A549 treated with DMSO at 1 μM for 4 hours (cell line): ENCODE data around the gene PIN1. TPM values are rescaled to one million over a fixed set of nuclear protein-coding genes. Genes with fewer than 3 reads are reported as not detected.

ENCODE experiments used
- total RNA-seq: library from RNA; stranded (reverse); fragments of 200-300 nt; extraction: Qiagen RNA extraction; gene quantifications from 5 replicates; pipeline ENCODE4 v1.2.3, GENCODE V29; 2022; ENCODE audit warnings: low read depth

The PIN1 gene
- 61.3 to 76.3 TPM (median 72.9 TPM) in 5 replicates for total RNA-seq

DNA sequence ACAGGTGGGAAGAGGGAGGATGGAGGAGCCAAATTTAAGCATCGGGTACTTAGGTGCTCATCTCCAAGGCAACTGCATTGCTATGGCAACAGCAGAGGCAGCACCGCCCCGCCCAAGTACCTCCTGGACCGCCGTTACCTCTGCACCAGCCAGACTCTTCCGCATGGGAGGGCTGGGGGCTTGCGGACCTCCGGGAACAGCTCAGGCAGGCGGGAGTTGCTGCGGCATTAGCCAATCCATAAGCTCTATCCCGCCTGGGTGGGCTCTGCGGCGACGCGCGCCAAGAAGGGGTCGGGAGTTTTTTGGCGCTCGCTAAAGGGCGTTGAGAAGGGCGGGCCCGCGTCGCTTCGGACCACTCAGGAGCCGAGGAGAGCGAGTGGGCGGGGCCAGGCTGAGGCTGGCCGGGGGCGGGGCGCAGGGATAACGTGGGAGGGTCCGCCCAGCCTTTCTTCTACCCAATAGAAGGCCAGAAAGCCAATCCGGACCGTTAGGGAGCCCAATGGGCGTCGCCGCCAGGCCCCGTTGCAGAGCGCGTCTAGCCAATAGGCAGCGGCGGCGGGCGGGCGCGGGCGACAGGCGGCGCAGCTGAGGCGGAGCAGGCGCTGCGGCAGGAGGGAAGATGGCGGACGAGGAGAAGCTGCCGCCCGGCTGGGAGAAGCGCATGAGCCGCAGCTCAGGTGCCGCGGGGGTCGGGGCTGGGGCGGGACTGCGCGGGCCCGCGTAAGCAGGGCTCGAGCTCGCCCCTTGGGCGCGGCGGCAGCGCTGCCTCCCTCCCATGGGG lies at the start of gene PIN1:
PIN1 (plus strand) TSS at position 593 of the 781 bp plus-strand sequence; CDS start at position 620, 27 bp downstream.

DNA sequence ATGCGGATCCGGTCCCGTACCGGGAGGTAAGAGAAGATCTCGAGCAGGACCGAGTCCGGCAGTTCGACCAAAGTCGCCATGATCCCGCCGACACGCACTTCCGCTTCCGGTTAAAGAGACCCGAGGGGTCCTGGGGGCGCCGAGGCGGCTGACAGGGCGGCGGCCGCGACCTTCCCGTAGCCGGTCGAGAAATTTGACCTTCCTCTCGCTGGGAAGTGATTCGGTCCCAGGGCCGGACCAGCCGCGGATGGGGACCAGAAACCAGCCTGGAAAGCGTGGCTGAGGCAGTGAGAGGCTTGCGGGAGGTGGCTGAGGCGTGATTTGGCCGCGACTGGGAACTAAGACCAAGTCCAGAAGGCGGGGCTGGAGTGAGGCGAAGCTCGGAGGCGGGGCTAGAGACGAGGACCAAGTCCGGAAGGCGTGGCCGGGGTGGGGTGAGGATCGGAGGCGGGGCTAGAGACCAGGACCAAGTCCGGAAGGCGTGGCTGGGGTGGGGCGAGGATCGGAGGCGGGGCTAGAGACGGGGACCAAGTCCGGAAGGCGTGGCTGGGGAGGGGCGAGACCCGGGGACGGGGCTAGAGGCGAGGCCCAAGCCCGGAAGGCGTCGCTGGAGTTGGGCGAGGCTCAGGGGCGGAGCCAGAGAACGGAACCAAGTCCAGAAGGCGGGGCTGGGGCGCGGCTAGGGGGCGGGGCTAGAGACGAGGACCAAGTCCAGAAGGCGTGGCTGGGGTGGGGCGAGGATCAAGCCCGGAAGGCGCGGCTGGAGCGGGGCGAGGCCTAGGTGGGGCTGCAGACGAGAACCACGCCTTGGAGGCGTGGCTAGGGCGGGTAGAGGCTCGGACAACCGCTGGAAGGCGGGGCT lies 16.2 kb upstream of the PIN1 start, which contains the start of gene FBXL12:
FBXL12 (minus strand) TSS at position 346 of the 862 bp plus-strand sequence; CDS start at position 80, 266 bp downstream.

DNA sequence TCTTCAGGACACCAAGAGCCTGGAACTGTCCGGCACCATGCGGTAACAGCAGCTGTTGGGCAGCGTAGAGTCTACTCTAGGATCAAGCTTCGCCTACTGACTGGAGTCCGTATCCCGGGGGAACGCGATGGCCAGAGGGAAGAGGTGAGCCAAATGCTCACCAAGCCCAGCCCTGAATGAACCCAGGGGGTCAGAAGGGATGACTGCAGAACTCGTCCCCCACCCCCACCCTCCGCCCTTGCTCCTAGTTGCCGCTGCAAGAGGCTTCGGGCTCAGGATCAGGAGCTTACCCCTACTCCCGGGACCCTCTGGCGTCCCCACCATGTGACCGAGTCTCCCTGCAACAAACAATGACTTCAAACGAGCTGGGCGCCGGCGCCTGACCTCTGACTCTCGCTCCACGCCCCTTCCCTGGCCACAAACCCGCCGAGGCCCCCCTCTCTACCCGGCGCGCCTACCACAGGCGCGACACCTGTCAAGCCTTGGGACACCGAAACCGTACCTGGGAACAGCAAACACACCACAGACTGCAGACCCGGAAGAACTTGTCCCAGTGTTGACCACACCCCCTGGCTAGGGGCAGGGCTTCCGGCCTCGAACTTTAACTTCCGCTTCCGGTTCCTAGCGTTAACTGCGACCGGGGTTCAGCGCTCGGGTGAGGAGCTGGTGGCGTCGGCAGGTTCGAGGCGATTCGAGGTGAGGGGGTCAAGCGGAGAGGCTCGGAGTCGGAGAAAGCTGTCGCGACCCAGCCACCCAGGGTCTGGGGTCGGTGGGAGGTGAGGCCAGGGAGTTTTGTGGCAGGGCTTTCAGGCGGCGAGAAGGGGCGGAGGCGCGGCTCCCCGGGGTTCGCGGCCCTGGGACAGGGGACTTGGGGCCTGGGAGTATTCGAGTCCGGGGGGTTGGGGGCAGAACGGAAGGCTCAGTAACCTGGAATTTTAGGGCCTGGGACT lies 7.6 kb upstream of the PIN1 start, which contains the start of gene UBL5:
UBL5 (plus strand) TSS at position 630 of the 950 bp plus-strand sequence. CDS start 420 bp downstream, outside the sequence.

Other genes with a start within 250 kb of the PIN1 start
- gene ZNF561, start 214.1 kb upstream of the PIN1 start, total RNA-seq, result 8.2 to 11.6 TPM (median 10.6 TPM) in 5 replicates
- 6.7 to 9.0 TPM (median 7.6 TPM) in 5 replicates for gene ZNF562, start 160.2 kb upstream of the PIN1 start, total RNA-seq
- gene ZNF846, start 66.6 kb upstream of the PIN1 start, total RNA-seq, result 0.81 to 2.1 TPM (median 1.2 TPM) in 5 replicates
- gene FBXL12, start 16.2 kb upstream of the PIN1 start, total RNA-seq, result 12.5 to 13.5 TPM (median 13.1 TPM) in 5 replicates
- gene UBL5, start 7.4 kb upstream of the PIN1 start, total RNA-seq, result 383 to 465 TPM (median 403 TPM) in 5 replicates
- gene OLFM2, start 101.2 kb downstream of the PIN1 start, total RNA-seq, result 10.3 to 13.4 TPM (median 12.6 TPM) in 5 replicates
- gene COL5A3, start 175.2 kb downstream of the PIN1 start, total RNA-seq, result 4.1 to 5.4 TPM (median 4.2 TPM) in 5 replicates
- 0.26 to 0.63 TPM (median 0.44 TPM) in 5 replicates for gene RDH8, start 178.2 kb downstream of the PIN1 start, total RNA-seq